Kidney (tissue), 14 donors: ENCODE data around the gene UBE2F. TPM values are rescaled to one million over a fixed set of nuclear protein-coding genes. Genes with fewer than 3 reads are reported as not detected.
A peak's percentile ranks its signal among the peaks of the same experiment; 100 is the strongest.

Experiments used
- DNase-seq, 5 donors: peaks; one replicate each; pipeline ENCODE4 v3.0.0-alpha.2; 2013 to 2020
- FAIRE-seq: peaks from 2 replicates; lab custom pipeline; 2012; peaks lifted over from hg19 to GRCh38; lab: Jason Lieb, UNC
- H3K27ac ChIP-seq, 2 donors: one replicate each; pipeline ENCODE4 v1.7.0; 2013; ENCODE audit warnings: low read depth in 2 of 2, low read length in 2 of 2, inconsistent platforms in 1 of 2
- H3K27me3 ChIP-seq: one replicate; pipeline ENCODE4 v1.7.1; 2013; ENCODE audit warnings: low read length, inconsistent platforms; ENCODE audit not compliant: control insufficient read depth, insufficient read depth
- H3K36me3 ChIP-seq, 3 donors: one replicate each; pipeline versions ENCODE4 v1.7.0 to v1.7.1; 2013; ENCODE audit warnings: low read length in 3 of 3, control low read depth in 1 of 3, inconsistent platforms in 1 of 3; ENCODE audit not compliant: insufficient read depth in 3 of 3, control insufficient read depth in 2 of 3
- H3K4me1 ChIP-seq, 3 donors: one replicate each; pipeline versions ENCODE4 v1.7.0 to v1.7.1; 2013; ENCODE audit warnings: low read length in 3 of 3, inconsistent platforms in 1 of 3, low read depth in 1 of 3; ENCODE audit not compliant: control insufficient read depth in 2 of 3, insufficient read depth in 2 of 3
- H3K4me3 ChIP-seq, 3 donors: one replicate each; pipeline versions ENCODE4 v1.7.0 to v1.8.1; 2013; ENCODE audit warnings: low read length in 3 of 3, control low read depth in 1 of 3, inconsistent platforms in 1 of 3
- H3K9ac ChIP-seq, 3 donors: one replicate each; pipeline versions ENCODE4 v1.7.0 to v1.7.1; 2013; ENCODE audit warnings: low read length in 3 of 3, control low read depth in 1 of 3, inconsistent platforms in 1 of 3
- H3K9me3 ChIP-seq, 3 donors: one replicate each; pipeline versions ENCODE4 v1.7.0 to v1.7.1; 2013; ENCODE audit warnings: low read length in 3 of 3, control low read depth in 1 of 3, inconsistent platforms in 1 of 3; ENCODE audit not compliant: control insufficient read depth in 2 of 3, insufficient read depth in 1 of 3
- intact Hi-C: fragments of 100-400 bp; cut with DNase I; formaldehyde crosslinking; loops from one replicate; pipeline ENCODE4 v1.11.1; 2022
- polyA plus RNA-seq: library from polyadenylated mRNA; stranded (reverse); fragments of 350-450 nt; fragmentation: Illumina TruSeq; extraction: RNeasy Lipid Tissue Mini Kit (QIAGEN cat#74804); gene quantifications from one replicate; pipeline ENCODE4 v1.2.3, GENCODE V29; 2014; ENCODE audit warnings: low read depth, low replicate concordance; ENCODE audit not compliant: insufficient read depth
- total RNA-seq: library from RNA; stranded (reverse); fragmentation: NEBNext Ultra II Directional; extraction: Animal tissue kit (Norgen Biotek cat#: 25700); gene quantifications from one replicate; pipeline ENCODE4 v1.2.1, GENCODE V29; 2021
- TF ChIP-seq, protein P1 (sequence below): IDR thresholded peaks from 3 replicates; pipeline ENCODE4 v1.5.1; 2012; ENCODE audit warnings: mild to moderate bottlenecking, moderate library complexity, borderline replicate concordance; ENCODE audit not compliant: insufficient read depth; ENCODE audit errors: extremely low read depth
- donor health status: control.
- donor health status: control.
- donor health status: control.
- donor health status: control.
- donor health status: control.
- donor health status: DM: yes; HTN: yes; CAD: no.
- donor health status: Normal renal cell carcinoma (clear cell type).

UBE2F gene
- total and polyA plus RNA-seq, 2 donors from 2014 or later, result 34.5 to 68.7 TPM

DNA sequence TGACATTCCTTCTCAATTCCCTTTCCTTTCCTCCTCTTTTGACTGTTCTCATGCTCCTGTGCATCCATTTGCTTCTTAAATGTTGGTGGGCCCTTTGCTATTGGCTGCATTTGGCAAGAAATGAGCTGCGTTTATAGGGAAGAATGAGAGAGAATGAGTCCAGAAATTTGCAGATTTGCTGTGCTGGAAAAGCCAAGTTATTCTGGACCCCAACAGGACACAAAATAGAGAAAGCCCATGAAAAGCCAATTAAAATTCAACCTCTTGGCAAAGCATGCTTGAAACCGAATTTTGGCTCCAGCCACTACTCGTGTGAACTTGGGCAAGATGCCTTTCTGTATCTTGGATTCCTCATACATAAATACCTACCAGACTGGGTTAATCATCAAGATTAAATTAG lies 92.7 kb downstream of the UBE2F start:
- DNase-seq, result no peak
- Histone ChIP-seq H3K4me1 (peaks cover 0 to 16% (median 15%) of the 10 kb centered on the region in 3 donors), H3K4me3 (peak overlapping the region in 2 of 3 donors; percentile 79 to 93), H3K9ac (no peak overlapping the region), H3K9me3 (no peaks in the 10 kb centered on the region), H3K36me3 (no peaks in the 10 kb centered on the region), H3K27me3 (no peaks in the 10 kb centered on the region), H3K27ac (no peak overlapping the region)
- no peak for FAIRE-seq
- intact Hi-C loops, result no loop called here
- TF ChIP-seq, protein P1, sequence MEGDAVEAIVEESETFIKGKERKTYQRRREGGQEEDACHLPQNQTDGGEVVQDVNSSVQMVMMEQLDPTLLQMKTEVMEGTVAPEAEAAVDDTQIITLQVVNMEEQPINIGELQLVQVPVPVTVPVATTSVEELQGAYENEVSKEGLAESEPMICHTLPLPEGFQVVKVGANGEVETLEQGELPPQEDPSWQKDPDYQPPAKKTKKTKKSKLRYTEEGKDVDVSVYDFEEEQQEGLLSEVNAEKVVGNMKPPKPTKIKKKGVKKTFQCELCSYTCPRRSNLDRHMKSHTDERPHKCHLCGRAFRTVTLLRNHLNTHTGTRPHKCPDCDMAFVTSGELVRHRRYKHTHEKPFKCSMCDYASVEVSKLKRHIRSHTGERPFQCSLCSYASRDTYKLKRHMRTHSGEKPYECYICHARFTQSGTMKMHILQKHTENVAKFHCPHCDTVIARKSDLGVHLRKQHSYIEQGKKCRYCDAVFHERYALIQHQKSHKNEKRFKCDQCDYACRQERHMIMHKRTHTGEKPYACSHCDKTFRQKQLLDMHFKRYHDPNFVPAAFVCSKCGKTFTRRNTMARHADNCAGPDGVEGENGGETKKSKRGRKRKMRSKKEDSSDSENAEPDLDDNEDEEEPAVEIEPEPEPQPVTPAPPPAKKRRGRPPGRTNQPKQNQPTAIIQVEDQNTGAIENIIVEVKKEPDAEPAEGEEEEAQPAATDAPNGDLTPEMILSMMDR, result no peak

DNA sequence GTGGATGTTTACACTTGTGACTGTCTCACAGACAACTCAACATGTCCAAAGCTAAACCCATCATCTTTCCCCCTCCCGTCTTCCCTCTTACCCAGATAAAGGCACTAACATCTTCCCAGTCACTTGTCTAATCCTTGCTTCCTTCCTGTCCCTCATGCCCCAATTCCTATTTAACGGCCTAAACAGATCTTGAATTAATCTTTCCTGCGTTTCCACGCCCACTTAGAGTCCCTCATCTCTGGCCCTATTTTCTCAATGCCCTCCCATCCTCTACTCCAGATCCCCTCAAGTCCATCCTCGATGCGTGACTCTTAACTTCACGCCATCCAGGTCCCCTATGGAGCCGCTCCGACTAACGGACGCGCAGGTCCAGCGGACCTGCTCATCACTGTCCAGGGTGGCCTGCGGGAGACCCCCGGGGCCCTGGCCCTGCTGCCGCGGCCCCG lies 93.3 kb downstream of the UBE2F start:
- DNase-seq (no peak), FAIRE-seq (no peak)
- peak overlapping the region; percentile 50 to 86 (median 71) for H3K9ac ChIP-seq
- intact Hi-C loops, result no loop called here
- TF ChIP-seq, protein P1, result no peak
- peak overlapping the region; percentile 73 to 78 for H3K27ac ChIP-seq
- H3K36me3 ChIP-seq, result no peaks in the 10 kb centered on the region
- no peaks in the 10 kb centered on the region for H3K9me3 ChIP-seq
- H3K4me3 ChIP-seq, result peak overlapping the region; percentile 79 to 93 (median 88)
- H3K27me3 ChIP-seq, result no peaks in the 10 kb centered on the region
- peaks cover 0 to 16% (median 15%) of the 10 kb centered on the region in 3 donors for H3K4me1 ChIP-seq

DNA sequence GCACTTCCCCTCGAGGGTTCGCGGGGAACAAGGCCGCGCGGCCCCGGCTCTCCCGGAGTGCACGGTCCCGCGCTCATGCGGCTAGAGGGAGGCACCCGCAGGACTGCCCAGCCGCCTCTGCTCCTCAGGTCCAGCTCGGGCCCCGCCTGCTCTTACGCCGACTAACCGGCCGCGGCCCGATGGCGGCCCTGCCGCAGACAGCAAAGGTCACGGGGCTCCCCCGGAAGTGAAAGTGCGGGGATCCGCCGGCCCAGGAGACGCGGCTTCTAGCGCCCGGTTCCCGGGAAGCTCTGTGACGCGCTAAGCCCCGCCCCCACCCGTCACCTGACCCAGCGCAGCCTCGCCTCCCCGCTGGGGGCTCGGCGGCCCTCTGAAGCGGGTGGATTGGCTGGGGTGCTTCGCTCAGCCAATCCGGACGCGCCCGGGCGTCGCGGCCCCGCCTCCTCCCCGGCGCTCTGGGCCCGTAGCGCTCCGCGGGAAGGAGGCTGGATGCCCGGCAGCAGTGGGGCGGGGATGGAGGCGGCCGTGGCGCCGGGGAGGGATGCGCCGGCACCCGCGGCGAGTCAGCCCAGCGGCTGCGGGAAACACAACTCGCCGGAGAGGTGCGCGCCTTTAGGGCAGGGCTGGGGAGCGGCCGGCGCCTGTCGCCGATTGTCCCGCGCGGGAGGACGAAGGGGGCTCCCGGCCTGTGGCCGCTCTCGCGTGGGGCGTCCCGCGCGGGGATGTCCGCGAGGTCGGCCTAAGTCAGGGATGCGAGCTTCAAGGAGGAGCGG lies 93.9 kb downstream of the UBE2F start, which contains the start of gene SCLY:
Gene SCLY, plus strand, starts transcription at position 460 of the 773 bp plus-strand sequence. Its CDS starts 54 bp downstream, at position 514.
- FAIRE-seq (no peak), DNase-seq (peak; percentile 99)
- Histone ChIP-seq H3K27me3 (no peaks in the 10 kb centered on the region), H3K27ac (peak within 1 kb of the TSS; percentile 73 to 78), H3K9me3 (no peaks in the 10 kb centered on the region), H3K36me3 (no peaks in the 10 kb centered on the region), H3K4me1 (peaks cover 0 to 16% (median 15%) of the 10 kb centered on the region in 3 donors), H3K4me3 (peak within 1 kb of the TSS; percentile 88 to 93 (median 89)), H3K9ac (peak within 1 kb of the TSS; percentile 71 to 86 (median 86))
- intact Hi-C loops, result no loop called here
- TF ChIP-seq, protein P1, result no peak
